ENCODE results near the gene KLK2.

Gene KLK2

GRCh38 chr19:50921426-50922316 is 48.4 kb downstream of the KLK2 start:
- H3K27me3 ChIP-seq (ENCODE audit: control insufficient read depth in 1 of 2, insufficient read depth in 2 of 2, low read length in 2 of 2): peaks cover 8 to 12% of the 10 kb centered on the region in 2 donors
- no peak overlapping the region for H3K4me3 ChIP-seq (ENCODE audit: low read depth in 1 of 2, low read length in 2 of 2)
- no peaks in the 10 kb centered on the region for H3K9me3 ChIP-seq (ENCODE audit: control insufficient read depth in 1 of 2, low read length in 2 of 2)
- H3K36me3 ChIP-seq (ENCODE audit: control insufficient read depth in 1 of 2, insufficient read depth in 2 of 2, low read length in 2 of 2): no peaks in the 10 kb centered on the region
- H3K9ac ChIP-seq (ENCODE audit: low read depth in 1 of 2, low read length in 2 of 2): no peak overlapping the region
- H3K27ac ChIP-seq (ENCODE audit: low read depth, low read length): no peak overlapping the region
- H3K4me1 ChIP-seq (ENCODE audit: control insufficient read depth in 1 of 2, insufficient read depth in 2 of 2, low read length in 2 of 2): peaks cover 0 to 4% of the 10 kb centered on the region in 2 donors

- Histone ChIP-seq H3K9ac (ENCODE audit: low read depth in 1 of 2, low read length in 2 of 2) (no peak overlapping the region), H3K36me3 (ENCODE audit: control insufficient read depth in 1 of 2, insufficient read depth in 2 of 2, low read length in 2 of 2) (no peaks in the 10 kb centered on the region), H3K9me3 (ENCODE audit: control insufficient read depth in 1 of 2, low read length in 2 of 2) (no peaks in the 10 kb centered on the region), H3K27ac (ENCODE audit: low read depth, low read length) (no peak overlapping the region), H3K4me1 (ENCODE audit: control insufficient read depth in 1 of 2, insufficient read depth in 2 of 2, low read length in 2 of 2) (peaks cover 0 to 4% of the 10 kb centered on the region in 2 donors), H3K27me3 (ENCODE audit: control insufficient read depth in 1 of 2, insufficient read depth in 2 of 2, low read length in 2 of 2) (peaks cover 8 to 12% of the 10 kb centered on the region in 2 donors), H3K4me3 (ENCODE audit: low read depth in 1 of 2, low read length in 2 of 2) (no peak overlapping the region)
These were observed 49.1 kb downstream of the KLK2 start for GRCh38 chr19:50922317-50922853.

GRCh38 chr19:50924586-50924985 is 51.3 kb downstream of the KLK2 start:
- H3K27me3 ChIP-seq (ENCODE audit: control insufficient read depth in 1 of 2, insufficient read depth in 2 of 2, low read length in 2 of 2): peaks cover 8% of the 10 kb centered on the region in 2 donors
- peaks cover 0 to 4% of the 10 kb centered on the region in 2 donors for H3K4me1 ChIP-seq (ENCODE audit: control insufficient read depth in 1 of 2, insufficient read depth in 2 of 2, low read length in 2 of 2)
- H3K36me3 ChIP-seq (ENCODE audit: control insufficient read depth in 1 of 2, insufficient read depth in 2 of 2, low read length in 2 of 2): no peaks in the 10 kb centered on the region
- H3K4me3 ChIP-seq (ENCODE audit: low read depth in 1 of 2, low read length in 2 of 2): no peak overlapping the region
- H3K9ac ChIP-seq (ENCODE audit: low read depth in 1 of 2, low read length in 2 of 2): no peak overlapping the region
- no peaks in the 10 kb centered on the region for H3K9me3 ChIP-seq (ENCODE audit: control insufficient read depth in 1 of 2, low read length in 2 of 2)
- H3K27ac ChIP-seq (ENCODE audit: low read depth, low read length): no peak overlapping the region

- Histone ChIP-seq H3K4me1 (ENCODE audit: control insufficient read depth in 1 of 2, insufficient read depth in 2 of 2, low read length in 2 of 2) (peaks cover 0 to 4% of the 10 kb centered on the region in 2 donors), H3K27me3 (ENCODE audit: control insufficient read depth in 1 of 2, insufficient read depth in 2 of 2, low read length in 2 of 2) (peaks cover 3 to 8% of the 10 kb centered on the region in 2 donors), H3K9me3 (ENCODE audit: control insufficient read depth in 1 of 2, low read length in 2 of 2) (no peaks in the 10 kb centered on the region), H3K9ac (ENCODE audit: low read depth in 1 of 2, low read length in 2 of 2) (no peak overlapping the region), H3K27ac (ENCODE audit: low read depth, low read length) (no peak overlapping the region), H3K36me3 (ENCODE audit: control insufficient read depth in 1 of 2, insufficient read depth in 2 of 2, low read length in 2 of 2) (no peaks in the 10 kb centered on the region), H3K4me3 (ENCODE audit: low read depth in 1 of 2, low read length in 2 of 2) (no peak overlapping the region)
These were observed 52.5 kb downstream of the KLK2 start for GRCh38 chr19:50925734-50926133.

GRCh38 chr19:50926144-50926543 is 52.9 kb downstream of the KLK2 start:
- no peaks in the 10 kb centered on the region for H3K36me3 ChIP-seq (ENCODE audit: control insufficient read depth in 1 of 2, insufficient read depth in 2 of 2, low read length in 2 of 2)
- H3K27me3 ChIP-seq (ENCODE audit: control insufficient read depth in 1 of 2, insufficient read depth in 2 of 2, low read length in 2 of 2): peaks cover 3 to 8% of the 10 kb centered on the region in 2 donors
- H3K27ac ChIP-seq (ENCODE audit: low read depth, low read length): no peak overlapping the region
- no peak overlapping the region for H3K4me3 ChIP-seq (ENCODE audit: low read depth in 1 of 2, low read length in 2 of 2)
- peaks cover 0 to 4% of the 10 kb centered on the region in 2 donors for H3K4me1 ChIP-seq (ENCODE audit: control insufficient read depth in 1 of 2, insufficient read depth in 2 of 2, low read length in 2 of 2)
- H3K9ac ChIP-seq (ENCODE audit: low read depth in 1 of 2, low read length in 2 of 2): no peak overlapping the region
- H3K9me3 ChIP-seq (ENCODE audit: control insufficient read depth in 1 of 2, low read length in 2 of 2): no peaks in the 10 kb centered on the region

GRCh38 chr19:50928831-50929230 is 55.6 kb downstream of the KLK2 start:
- Histone ChIP-seq H3K27me3 (ENCODE audit: control insufficient read depth in 1 of 2, insufficient read depth in 2 of 2, low read length in 2 of 2) (peaks cover 0 to 9% of the 10 kb centered on the region in 2 donors), H3K9me3 (ENCODE audit: control insufficient read depth in 1 of 2, low read length in 2 of 2) (no peaks in the 10 kb centered on the region), H3K4me3 (ENCODE audit: low read depth in 1 of 2, low read length in 2 of 2) (no peak overlapping the region), H3K9ac (ENCODE audit: low read depth in 1 of 2, low read length in 2 of 2) (no peak overlapping the region), H3K36me3 (ENCODE audit: control insufficient read depth in 1 of 2, insufficient read depth in 2 of 2, low read length in 2 of 2) (no peaks in the 10 kb centered on the region), H3K27ac (ENCODE audit: low read depth, low read length) (no peak overlapping the region), H3K4me1 (ENCODE audit: control insufficient read depth in 1 of 2, insufficient read depth in 2 of 2, low read length in 2 of 2) (no peaks in the 10 kb centered on the region)

Measured in duodenal mucosa (tissue), 2 donors.